NCI-H748 (cell line): ENCODE data around the gene TRIM54.
"Not testable (repeated sequence)": the region's sequence is repeated elsewhere in the genome, so short reads cannot be mapped to it uniquely, and the experiment has no call there.

Source experiments
- DNase-seq: peaks from one replicate; lab custom pipeline; 2025; ENCODE audit not compliant: unreplicated experiment; lab: John Stamatoyannopoulos, UW

Gene TRIM54

GRCh38 chr2:27256855-27257454 is 25.3 kb upstream of the TRIM54 start:
- DNase-seq, result no peak

DNA sequence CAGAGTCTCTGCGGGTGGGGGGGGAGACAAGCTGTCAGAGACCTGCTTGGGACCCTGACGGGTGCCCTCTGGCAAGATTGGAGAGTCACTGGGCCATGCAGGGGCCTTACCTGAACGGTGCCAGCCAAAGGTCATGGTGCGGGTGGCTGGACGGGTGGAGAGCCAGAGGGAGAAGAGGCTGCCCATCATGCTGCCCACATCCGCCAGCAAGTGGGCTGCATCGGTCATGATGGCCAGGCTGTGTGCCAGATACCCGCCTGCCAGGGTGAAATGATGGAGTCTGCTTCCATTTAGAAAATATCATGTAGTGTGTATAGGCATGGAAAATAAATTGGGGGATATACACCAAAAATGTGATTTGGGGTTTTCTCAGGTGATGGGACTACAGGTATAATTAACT is 24.2 kb upstream of the TRIM54 start:
- DNase-seq, result no peak

- no peak for DNase-seq
Observed at GRCh38 chr2:27261241-27261925, 20.8 kb upstream of the TRIM54 start.

DNA sequence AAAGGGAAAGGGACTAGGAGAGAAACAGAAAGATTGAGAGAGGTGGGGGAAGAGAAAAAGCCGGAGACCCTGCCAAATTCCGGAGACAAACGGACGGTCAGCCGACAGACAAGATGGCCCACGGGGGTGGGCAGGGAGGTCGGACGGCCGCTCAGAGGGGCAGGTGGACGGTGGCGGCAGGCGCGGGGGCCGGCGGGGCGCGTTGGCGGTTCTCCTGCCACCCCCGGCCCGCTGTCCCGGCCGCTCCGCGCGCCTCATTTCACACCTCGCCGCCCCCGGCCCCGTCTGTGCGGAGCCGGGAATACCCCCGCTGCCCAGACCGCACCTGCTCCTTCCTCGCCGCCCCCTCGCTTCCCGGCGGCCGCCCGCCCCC is 20.3 kb upstream of the TRIM54 start:
- DNase-seq, result no peak

DNA sequence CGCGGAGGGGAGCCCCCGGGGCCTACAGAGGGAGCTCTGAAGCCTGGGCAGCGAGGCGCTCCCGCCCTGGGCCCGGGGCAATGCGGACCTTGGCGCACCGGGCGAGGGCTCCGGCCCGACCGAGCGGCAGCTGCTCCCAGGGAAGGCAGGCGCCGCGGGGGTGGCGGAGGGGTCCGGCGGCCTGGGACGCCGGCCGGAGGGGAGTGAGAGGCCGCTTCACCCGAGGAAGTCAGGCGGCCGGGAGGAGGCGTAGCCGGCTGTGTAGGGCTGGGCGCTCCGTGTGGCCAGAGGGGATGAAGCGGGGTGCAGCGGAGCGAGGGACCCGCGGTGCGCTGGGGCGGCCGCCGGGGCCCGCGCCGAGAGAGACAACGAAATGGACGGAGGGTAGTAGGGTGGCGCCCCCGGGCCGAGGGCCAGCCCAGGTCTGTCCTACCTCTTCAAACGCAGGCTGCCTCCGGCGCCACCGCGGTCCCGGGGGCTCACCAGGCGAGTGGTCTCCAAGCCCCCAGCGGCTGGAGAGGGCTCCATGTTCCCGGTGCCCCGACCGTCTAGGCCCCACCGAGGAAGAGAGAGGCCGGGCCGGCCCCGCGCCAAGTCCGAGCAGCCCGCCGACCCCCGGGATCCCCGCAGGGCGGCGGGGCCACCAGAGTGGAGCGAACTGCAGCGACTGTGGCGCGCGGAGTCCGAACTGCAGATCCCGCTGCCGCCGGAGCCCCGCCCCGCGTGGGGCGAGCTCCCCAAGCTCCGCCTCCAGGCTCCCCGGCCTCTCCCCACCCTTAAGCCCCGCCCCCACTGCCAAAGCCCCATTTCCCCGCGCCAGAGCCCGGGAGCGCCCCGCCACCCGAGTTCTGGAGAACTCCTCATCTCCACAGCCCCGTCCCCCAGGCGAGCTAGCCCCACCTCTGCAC is 19.6 kb upstream of the TRIM54 start, which contains the start of gene SLC30A3:
TSS of gene SLC30A3 (minus strand) at position 669 of the 908 bp plus-strand sequence. CDS start at position 528, 141 bp downstream.
- DNase-seq, result peak; percentile 68

- peak; percentile 62 for DNase-seq
Observed at GRCh38 chr2:27263287-27264252, 18.7 kb upstream of the TRIM54 start.

DNA sequence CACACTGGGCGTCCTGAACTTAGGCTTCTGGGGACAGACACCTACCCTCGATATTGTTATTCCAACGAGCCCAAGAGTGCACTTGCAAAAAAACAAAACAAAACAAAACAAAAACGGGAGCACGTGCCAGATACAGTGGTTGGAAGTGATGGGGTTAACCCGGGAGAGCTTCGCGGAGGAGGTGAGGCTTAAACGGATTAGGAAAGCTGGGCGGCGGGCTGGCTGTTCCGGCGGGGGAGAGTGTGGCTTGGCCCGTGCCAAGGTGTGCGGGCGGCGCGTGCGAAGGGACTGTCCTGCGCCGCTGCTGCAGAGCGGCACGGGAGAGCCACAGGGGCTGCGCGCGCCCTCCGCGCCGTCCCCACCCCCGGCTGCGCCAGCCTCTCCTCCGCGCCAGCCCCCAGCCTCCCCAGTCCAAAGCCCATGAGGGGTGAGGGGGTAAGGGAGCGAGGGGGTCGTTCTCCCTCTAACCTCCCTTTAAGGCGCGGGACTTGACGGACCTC is 17.9 kb upstream of the TRIM54 start:
- DNase-seq, result peak; percentile 58

- peak; percentile 87 for DNase-seq
Observed at GRCh38 chr2:27264753-27265535, 17.3 kb upstream of the TRIM54 start.

DNA sequence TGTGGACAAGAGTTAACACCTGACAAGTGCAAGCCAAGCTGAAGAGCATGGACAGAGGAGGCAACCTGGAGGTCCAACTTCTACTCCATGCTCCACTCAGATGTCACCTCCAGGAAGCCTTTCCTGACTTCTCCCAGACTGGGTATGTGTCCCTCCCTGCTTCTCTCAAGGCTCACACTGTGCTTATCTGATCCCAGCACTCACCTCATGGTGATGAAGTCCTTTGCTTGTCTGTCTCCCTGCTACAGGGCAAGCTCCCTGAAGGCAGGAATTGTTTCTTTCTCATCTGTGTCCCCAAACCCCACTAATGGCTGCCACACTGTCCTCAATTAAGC is 16.7 kb upstream of the TRIM54 start:
- DNase-seq, result no peak

GRCh38 chr2:27268296-27268695 is 13.9 kb upstream of the TRIM54 start:
- not testable (repeated sequence) for DNase-seq

DNA sequence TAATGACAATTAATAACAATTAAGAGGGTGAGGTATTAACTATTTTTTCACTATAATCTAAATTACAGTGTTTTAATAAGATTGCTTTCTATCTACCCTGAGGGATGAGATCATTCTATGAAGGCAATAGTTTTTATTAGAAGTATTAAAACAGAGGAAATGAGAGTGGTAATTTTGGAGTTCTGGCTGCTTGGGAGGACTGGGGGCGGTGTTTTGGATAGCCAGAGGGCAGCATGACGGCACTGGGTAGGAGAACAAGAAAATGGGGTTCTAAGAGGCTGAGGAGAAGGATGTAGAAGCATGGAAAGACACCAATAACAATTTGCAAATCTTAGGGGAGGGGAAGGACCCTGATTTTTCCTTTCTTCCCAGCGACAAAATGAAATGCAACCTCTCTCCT is 12.1 kb upstream of the TRIM54 start:
- DNase-seq, result no peak

DNA sequence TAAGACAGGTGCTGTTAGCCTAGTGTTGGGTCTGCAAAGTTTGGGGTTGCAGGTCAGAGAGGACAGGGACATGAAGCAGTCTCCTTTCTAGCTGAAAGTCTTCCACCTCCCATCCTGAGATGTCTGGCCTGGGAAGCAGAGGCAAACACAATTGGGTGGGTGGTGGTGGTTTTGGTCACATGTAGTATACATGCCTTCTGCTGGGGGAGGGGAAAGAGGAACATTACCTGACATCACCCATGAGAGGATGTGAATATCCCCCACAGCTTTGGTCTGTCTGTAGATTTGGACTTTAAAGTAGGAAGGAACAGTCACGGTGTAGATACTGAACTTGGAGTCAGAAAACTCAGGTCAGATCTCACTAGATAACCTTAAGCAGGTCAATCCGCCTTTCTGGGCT is 11.6 kb upstream of the TRIM54 start:
- no peak for DNase-seq

- DNase-seq, result no peak
Observed at GRCh38 chr2:27271631-27272340, 10.4 kb upstream of the TRIM54 start.

GRCh38 chr2:27272537-27273522 is 9.4 kb upstream of the TRIM54 start:
- not testable (repeated sequence) for DNase-seq

GRCh38 chr2:27275211-27276150 is 6.7 kb upstream of the TRIM54 start, which contains the start of gene DNAJC5G:
TSS of gene DNAJC5G (plus strand) at chr2:27275433. CDS start at chr2:27276729, 1,296 bp downstream.
- DNase-seq, result no peak

- no peak for DNase-seq
Observed at GRCh38 chr2:27278010-27278409, 4.2 kb upstream of the TRIM54 start.

GRCh38 chr2:27280826-27281225 is 1.4 kb upstream of the TRIM54 start:
- DNase-seq, result no peak
